ENCODE data around the gene CASP2. TPM values are rescaled to one million over a fixed set of nuclear protein-coding genes. Genes with fewer than 3 reads are reported as not detected.

The CASP2 gene
- total RNA-seq, 1 experiment from 2014 or later = 67.2 TPM

- Histone ChIP-seq H3K9me3 (ENCODE audit: insufficient read depth, low read depth) (no peaks in the 10 kb centered on the region), H3K4me1 (replicated peaks; ENCODE audit: insufficient read depth) (no peaks in the 10 kb centered on the region), H3K79me2 (ENCODE audit: low read depth) (no peaks in the 10 kb centered on the region), H4K20me1 (ENCODE audit: insufficient read depth) (no peaks in the 10 kb centered on the region), H3K27ac (0 out of 2 replicates have a peak overlapping the region, but pooled peaks have one; percentile 24), H3K27me3 (ENCODE audit: insufficient read depth, low read depth) (no peaks in the 10 kb centered on the region), H3K4me3 (no peak overlapping the region), H3K9me2 (ENCODE audit: insufficient read depth) (no peaks in the 10 kb centered on the region), H3F3A (ENCODE audit: insufficient read depth, low read depth) (peaks cover 29% of the 10 kb centered on the region; the same call in 1 of the 2 replicates), H3K36me3 (ENCODE audit: low read depth) (peaks cover 29% of the 10 kb centered on the region), H2AFZ (no peak overlapping the region), H3K4me2 (no peak overlapping the region)
- ChIA-PET CTCF (interaction anchor here (0.6 to 1.7 kb wide), 3 partner anchors 9 to 68 kb away, joined by 3 read pairs; no protein-coding TSS in a partner anchor), POLR2A (ENCODE audit: unreplicated experiment) (interaction anchor here (0.6 to 0.7 kb wide), 2 partner anchors 19 to 41 kb away, joined by 5 to 35 read pairs; no protein-coding TSS in a partner anchor)
- intact Hi-C loops (cut with micrococcal nuclease; ENCODE audit: unreplicated experiment) = no loop called here
- no TSS peak for BruUV-seq (replicated peaks)
- no peak for DNase-seq
- TF ChIP-seq EZH2 (IDR thresholded peaks at IDR 0.05; ENCODE audit: low read depth) (no peak), CTCF (conservative IDR thresholded peaks at IDR 0.05) (no peak)
These were observed 20.5 kb downstream of the CASP2 start for GRCh38 chr7:143308632-143309031.

- POLR2A ChIA-PET (ENCODE audit: unreplicated experiment) = no interaction called here
- Histone ChIP-seq H3K79me2 (ENCODE audit: low read depth) (no peaks in the 10 kb centered on the region), H2AFZ (no peak overlapping the region), H3K9me3 (ENCODE audit: insufficient read depth, low read depth) (no peaks in the 10 kb centered on the region), H4K20me1 (ENCODE audit: insufficient read depth) (no peaks in the 10 kb centered on the region), H3K27me3 (ENCODE audit: insufficient read depth, low read depth) (no peaks in the 10 kb centered on the region), H3K4me2 (no peak overlapping the region), H3K4me3 (no peak overlapping the region), H3K36me3 (ENCODE audit: low read depth) (no peaks in the 10 kb centered on the region), H3K4me1 (replicated peaks; ENCODE audit: insufficient read depth) (no peaks in the 10 kb centered on the region), H3K27ac (no peak overlapping the region), H3K9me2 (ENCODE audit: insufficient read depth) (no peaks in the 10 kb centered on the region), H3F3A (ENCODE audit: insufficient read depth, low read depth) (no peaks in the 10 kb centered on the region; the same call in 1 of the 2 replicates)
- no peak for DNase-seq
- intact Hi-C loops (cut with micrococcal nuclease; ENCODE audit: unreplicated experiment) = no loop called here
- CTCF ChIA-PET = no interaction called here
- no TSS peak for BruUV-seq (replicated peaks)
- TF ChIP-seq EZH2 (IDR thresholded peaks at IDR 0.05; ENCODE audit: low read depth) (no peak), CTCF (conservative IDR thresholded peaks at IDR 0.05) (no peak)
These were observed 26.0 kb downstream of the CASP2 start for GRCh38 chr7:143314127-143314526.

- BruUV-seq (replicated peaks) = no TSS peak
- no peak within 1 kb of the TSS for H3K4me2 ChIP-seq
- no peaks in the 10 kb centered on the region; the same call in 1 of the 2 replicates for H3K4me1 ChIP-seq (replicated peaks; ENCODE audit: insufficient read depth)
- no peaks in the 10 kb centered on the region for H4K20me1 ChIP-seq (ENCODE audit: insufficient read depth)
- no peaks in the 10 kb centered on the region for H3K9me3 ChIP-seq (ENCODE audit: insufficient read depth, low read depth)
- intact Hi-C loops (cut with micrococcal nuclease; ENCODE audit: unreplicated experiment) = no loop called here
- TF ChIP-seq CTCF (conservative IDR thresholded peaks at IDR 0.05) (no peak), EZH2 (IDR thresholded peaks at IDR 0.05; ENCODE audit: low read depth) (no peak)
- H3K79me2 ChIP-seq (ENCODE audit: low read depth) = no peaks in the 10 kb centered on the region
- no peak within 1 kb of the TSS for H3K27ac ChIP-seq
- no peaks in the 10 kb centered on the region for H3F3A ChIP-seq (ENCODE audit: insufficient read depth, low read depth)
- no peak within 1 kb of the TSS for H3K4me3 ChIP-seq
- H3K27me3 ChIP-seq (ENCODE audit: insufficient read depth, low read depth) = no peaks in the 10 kb centered on the region
- no peaks in the 10 kb centered on the region for H3K9me2 ChIP-seq (ENCODE audit: insufficient read depth)
- no peak within 1 kb of the TSS for H2AFZ ChIP-seq
- DNase-seq = no peak
- no peaks in the 10 kb centered on the region for H3K36me3 ChIP-seq (ENCODE audit: low read depth)
- ChIA-PET CTCF (no interaction called here), POLR2A (ENCODE audit: unreplicated experiment) (no interaction called here)
These were observed 27.6 kb downstream of the CASP2 start, which contains the start of gene CLCN1 for GRCh38 chr7:143315776-143316175. CLCN1 (plus strand) TSS chr7:143316111; CDS start chr7:143316213, 102 bp downstream.
